Hepatocyte (in vitro differentiated cells): ENCODE results near the gene HIRA.

Experiments used
- CTCF ChIP-seq: fragments of 200-600 bp; sonication (generic); IDR thresholded peaks from 2 replicates; pipeline ENCODE4 v1.5.1; 2016; ENCODE audit warnings: antibody characterized with exemption, mild to moderate bottlenecking; ENCODE audit not compliant: poor library complexity
- EZH2phosphoT487 ChIP-seq: fragments of 200-600 bp; sonication (generic); IDR thresholded peaks from one replicate; pipeline ENCODE4 v1.6.1; 2018; ENCODE audit warnings: antibody characterized with exemption, mild to moderate bottlenecking, low read depth, moderate library complexity; ENCODE audit not compliant: unreplicated experiment, severe bottlenecking

- TF ChIP-seq EZH2phosphoT487 (no peak), CTCF (no peak)
These were observed 11.9 kb downstream of the HIRA start for GRCh38 chr22:19419464-19420178.
